Mucosa of descending colon (tissue), 3 donors: ENCODE results near the gene NKD1. TPM values are rescaled to one million over a fixed set of nuclear protein-coding genes. Genes with fewer than 3 reads are reported as not detected.

Source experiments
- ATAC-seq: fragments of 200-7000 bp; cut with Tn5 transposase; one replicate; pipeline ENCODE4 v1.9.1; 2020; ENCODE audit warnings: mild to moderate bottlenecking, moderate library complexity
- DNase-seq, 3 donors: peaks; one replicate each; pipeline ENCODE4 v3.0.0-alpha.2; 2020
- H3K36me3 ChIP-seq: fragments of 200-600 bp; one replicate; pipeline ENCODE4 v1.8.0; 2021; ENCODE audit warnings: low read depth, mild to moderate bottlenecking
- H3K4me1 ChIP-seq: fragments of 200-600 bp; one replicate; pipeline ENCODE4 v1.8.0; 2021; ENCODE audit warnings: low read depth, mild to moderate bottlenecking
- H3K4me3 ChIP-seq: fragments of 200-600 bp; one replicate; pipeline ENCODE4 v1.8.0; 2021; ENCODE audit warnings: mild to moderate bottlenecking
- H3K9me3 ChIP-seq: fragments of 200-600 bp; one replicate; pipeline ENCODE4 v1.8.0; 2021; ENCODE audit warnings: mild to moderate bottlenecking
- intact Hi-C, 2 donors: fragments of 100-400 bp; cut with DNase I in 1 of 2; cut with micrococcal nuclease in 1 of 2; formaldehyde crosslinking; loops; one replicate each; pipeline versions ENCODE4 v1.11.0 to v1.11.1; 2022; cut with DNase I, micrococcal nuclease
- total RNA-seq, 3 donors: library from RNA; stranded (reverse); fragmentation: NEBNext Ultra II Directional in 2 of 3; extraction: Animal tissue kit (Norgen Biotek cat#: 25700) in 2 of 3; gene quantifications; one replicate each; pipeline versions ENCODE4 v1.2.1 to v1.2.4, GENCODE V29; 2021 to 2023
- TF ChIP-seq, protein P1 (sequence below): fragments of 200-600 bp; IDR thresholded peaks from one replicate; pipeline ENCODE4 v1.8.0; 2022; ENCODE audit warnings: antibody characterized with exemption, mild to moderate bottlenecking
- donor health status: DM: no; HTN: no; CAD: no; lungs with moderate emphysema.
- donor health status: DM: no; HTN: no; CAD: no.
- donor health status: DM: no; HTN: yes; CAD: no.

The NKD1 gene
- total RNA-seq, 3 donors from 2014 or later, result 1.6 to 28.0 (median 3.2) TPM

DNA sequence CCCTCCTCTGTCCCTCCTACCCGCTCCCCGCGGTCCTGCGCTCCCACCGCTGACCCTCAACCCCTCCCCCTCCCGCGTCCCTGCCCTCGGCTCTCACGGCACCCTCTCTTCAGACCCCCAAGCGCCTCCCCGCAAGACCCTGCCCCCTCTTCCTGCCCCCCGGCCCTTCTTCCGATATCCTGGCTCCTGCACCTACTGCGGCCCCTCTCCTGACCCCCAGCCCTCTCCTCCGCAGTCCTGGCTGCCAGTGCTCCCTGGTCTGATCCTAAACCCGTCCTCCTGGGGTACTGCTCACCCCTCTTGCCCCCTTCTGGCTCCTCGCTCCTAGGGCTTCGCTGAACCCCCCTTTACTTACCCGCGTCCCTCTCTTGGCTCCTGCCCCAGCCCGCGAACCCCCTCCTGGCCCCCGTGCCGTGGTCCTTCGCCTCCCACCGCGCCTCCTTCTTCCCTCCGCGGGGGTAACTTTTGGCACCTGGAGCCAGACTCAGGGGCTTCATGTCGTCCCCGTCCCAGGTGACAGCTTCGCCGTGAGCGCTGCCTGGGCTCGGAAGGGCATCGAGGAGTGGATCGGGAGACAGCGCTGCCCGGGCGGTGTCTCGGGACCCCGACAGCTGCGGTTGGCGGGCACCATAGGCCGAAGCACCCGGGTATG, 839 bp downstream of the NKD1 start:
- Histone ChIP-seq H3K36me3 (no peaks in the 10 kb centered on the region), H3K9me3 (no peaks in the 10 kb centered on the region), H3K4me3 (no peak overlapping the region), H3K4me1 (no peaks in the 10 kb centered on the region)
- DNase-seq, result peak in 1 of 3 donors; percentile 28
- intact Hi-C loops, result no loop called here
- ATAC-seq, result no peak
- TF ChIP-seq, protein P1, sequence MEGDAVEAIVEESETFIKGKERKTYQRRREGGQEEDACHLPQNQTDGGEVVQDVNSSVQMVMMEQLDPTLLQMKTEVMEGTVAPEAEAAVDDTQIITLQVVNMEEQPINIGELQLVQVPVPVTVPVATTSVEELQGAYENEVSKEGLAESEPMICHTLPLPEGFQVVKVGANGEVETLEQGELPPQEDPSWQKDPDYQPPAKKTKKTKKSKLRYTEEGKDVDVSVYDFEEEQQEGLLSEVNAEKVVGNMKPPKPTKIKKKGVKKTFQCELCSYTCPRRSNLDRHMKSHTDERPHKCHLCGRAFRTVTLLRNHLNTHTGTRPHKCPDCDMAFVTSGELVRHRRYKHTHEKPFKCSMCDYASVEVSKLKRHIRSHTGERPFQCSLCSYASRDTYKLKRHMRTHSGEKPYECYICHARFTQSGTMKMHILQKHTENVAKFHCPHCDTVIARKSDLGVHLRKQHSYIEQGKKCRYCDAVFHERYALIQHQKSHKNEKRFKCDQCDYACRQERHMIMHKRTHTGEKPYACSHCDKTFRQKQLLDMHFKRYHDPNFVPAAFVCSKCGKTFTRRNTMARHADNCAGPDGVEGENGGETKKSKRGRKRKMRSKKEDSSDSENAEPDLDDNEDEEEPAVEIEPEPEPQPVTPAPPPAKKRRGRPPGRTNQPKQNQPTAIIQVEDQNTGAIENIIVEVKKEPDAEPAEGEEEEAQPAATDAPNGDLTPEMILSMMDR, result no peak

GRCh38 chr16:50549561-50549915, 1.3 kb downstream of the NKD1 start:
- TF ChIP-seq, protein P1, result no peak
- Histone ChIP-seq H3K36me3 (no peaks in the 10 kb centered on the region), H3K9me3 (no peaks in the 10 kb centered on the region), H3K4me1 (no peaks in the 10 kb centered on the region), H3K4me3 (no peak overlapping the region)
- DNase-seq (no peak), ATAC-seq (no peak)
- intact Hi-C loops, result no loop called here

GRCh38 chr16:50550035-50550434, 1.8 kb downstream of the NKD1 start:
- H3K36me3 ChIP-seq, result no peaks in the 10 kb centered on the region
- no peaks in the 10 kb centered on the region for H3K9me3 ChIP-seq
- no peak for DNase-seq
- intact Hi-C loops, result no loop called here
- H3K4me3 ChIP-seq, result no peak overlapping the region
- TF ChIP-seq, protein P1, result no peak
- no peak for ATAC-seq
- H3K4me1 ChIP-seq, result no peaks in the 10 kb centered on the region

DNA sequence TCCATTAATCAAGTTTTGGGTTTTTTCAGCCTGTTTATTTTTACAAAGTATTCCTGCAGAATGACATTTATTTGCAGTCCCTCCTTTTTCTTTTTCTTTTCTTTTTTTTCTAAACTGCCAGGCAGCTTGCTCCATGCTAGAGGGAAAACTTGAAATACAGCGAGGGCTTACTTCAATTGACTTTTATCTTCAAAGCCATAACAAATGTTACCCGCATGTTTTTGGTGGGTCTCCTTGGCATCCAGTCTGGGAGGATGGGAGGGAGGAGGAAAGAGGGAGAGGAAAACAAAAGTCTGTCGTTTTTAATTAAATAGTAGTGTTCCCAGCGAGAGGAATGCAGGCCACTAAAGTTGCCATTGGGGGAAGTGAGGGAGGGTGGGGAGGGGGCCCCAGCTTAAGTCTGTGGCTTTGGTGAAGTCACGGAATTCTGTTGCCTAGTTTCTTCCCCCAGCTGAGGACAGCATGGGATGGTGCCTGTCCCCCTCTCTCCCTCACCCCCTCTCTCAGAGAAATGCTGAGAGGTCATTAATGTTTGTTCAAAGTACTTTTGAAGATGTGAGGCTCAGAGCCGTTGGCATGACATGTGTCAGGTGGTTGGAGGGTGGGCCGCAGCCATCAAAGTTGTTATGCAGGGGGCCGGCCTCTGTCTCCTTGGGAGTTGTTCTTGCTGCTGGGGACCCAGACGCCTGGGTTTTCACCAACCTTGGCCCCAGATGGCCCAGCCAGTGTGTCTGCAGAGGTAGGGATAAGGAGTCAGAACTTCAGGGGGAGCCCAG, 2.9 kb downstream of the NKD1 start:
- H3K36me3 ChIP-seq, result no peaks in the 10 kb centered on the region
- intact Hi-C loops, result no loop called here
- no peak for DNase-seq
- H3K4me1 ChIP-seq, result no peaks in the 10 kb centered on the region
- TF ChIP-seq, protein P1, result no peak
- H3K9me3 ChIP-seq, result no peaks in the 10 kb centered on the region
- ATAC-seq, result no peak
- H3K4me3 ChIP-seq, result no peak overlapping the region

DNA sequence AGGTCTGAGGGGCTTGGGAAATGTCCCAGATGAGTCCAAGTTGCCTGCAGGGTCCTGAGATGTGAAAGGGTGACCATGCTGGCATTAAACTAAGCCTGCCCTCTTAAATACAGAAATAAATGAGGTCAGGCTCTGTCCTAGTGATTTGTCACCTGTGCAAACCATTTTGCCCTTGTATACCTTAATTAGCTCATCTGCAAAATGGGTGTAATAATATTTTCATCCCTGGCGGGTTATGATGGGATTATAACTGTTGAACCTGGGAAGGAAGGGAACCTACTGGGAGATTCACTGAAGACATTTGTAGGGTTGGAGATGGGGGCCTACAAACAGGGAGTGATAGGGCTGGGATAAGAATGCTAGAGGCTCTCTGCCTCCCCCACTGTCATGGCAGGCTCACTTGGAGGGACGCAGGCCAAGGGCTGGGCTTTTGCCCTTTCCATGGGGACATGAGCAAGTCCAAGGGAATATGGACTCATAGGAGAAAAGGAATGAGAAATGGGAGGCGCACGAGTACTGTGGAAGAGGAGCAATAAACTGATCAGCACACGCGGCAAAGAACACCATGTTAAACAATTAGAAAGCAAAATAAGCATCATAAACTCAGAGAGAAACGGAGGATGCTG, 4.4 kb downstream of the NKD1 start:
- intact Hi-C loops, result no loop called here
- TF ChIP-seq, protein P1, result no peak

More for the DNA sequence above, 4.4 kb downstream of the NKD1 start:
- H3K4me1 ChIP-seq, result no peaks in the 10 kb centered on the region
- no peak overlapping the region for H3K4me3 ChIP-seq
- no peak for DNase-seq
- no peaks in the 10 kb centered on the region for H3K36me3 ChIP-seq
- no peaks in the 10 kb centered on the region for H3K9me3 ChIP-seq
- no peak for ATAC-seq
